Measurements from ENCODE around the gene INO80B.

- TF ChIP-seq CTCF (IDR thresholded peaks at IDR 0.05) (no peak), POLR2A (IDR thresholded peaks at IDR 0.05) (no peak)
Observed at GRCh38 chr2:74436848-74437695, 17.8 kb upstream of the INO80B start.
